Lung (tissue), 12 donors: ENCODE results near the gene RAPSN. TPM values are rescaled to one million over a fixed set of nuclear protein-coding genes. Genes with fewer than 3 reads are reported as not detected.

Experiments
- ATAC-seq: fragments of 200-7000 bp; cut with Tn5 transposase; one replicate; pipeline ENCODE4 v1.9.1; 2020; ENCODE audit warnings: moderate number of reproducible peaks; ENCODE audit not compliant: insufficient read depth, low FRiP score
- DNase-seq, 3 donors: peaks; one replicate each; pipeline ENCODE4 v3.0.0-alpha.2; 2013 to 2017
- H3K27ac ChIP-seq, 2 donors: one replicate each; pipeline ENCODE4 v1.5.1; 2013; ENCODE audit warnings: mild to moderate bottlenecking in 2 of 2, moderate library complexity in 2 of 2, control low read depth in 1 of 2, inconsistent platforms in 1 of 2, low read depth in 1 of 2, low read length in 1 of 2
- H3K27me3 ChIP-seq, 3 donors: one replicate each; pipeline ENCODE4 v1.5.1; 2013; ENCODE audit warnings: low read length in 2 of 3; ENCODE audit not compliant: control insufficient read depth in 3 of 3, insufficient read depth in 3 of 3
- H3K36me3 ChIP-seq, 4 donors: one replicate each; pipeline ENCODE4 v1.5.1; 2013; ENCODE audit warnings: low read length in 4 of 4, mild to moderate bottlenecking in 1 of 4, moderate library complexity in 1 of 4; ENCODE audit not compliant: control insufficient read depth in 4 of 4, insufficient read depth in 4 of 4
- H3K4me1 ChIP-seq, 5 donors: one replicate each; pipeline ENCODE4 v1.5.1; 2013; ENCODE audit warnings: low read length in 5 of 5, mild to moderate bottlenecking in 2 of 5, moderate library complexity in 1 of 5; ENCODE audit not compliant: control insufficient read depth in 5 of 5, insufficient read depth in 5 of 5
- H3K4me3 ChIP-seq: one replicate; pipeline ENCODE4 v1.5.1; 2013; ENCODE audit warnings: mild to moderate bottlenecking, control low read depth, moderate library complexity
- H3K9ac ChIP-seq, 2 donors: one replicate each; pipeline ENCODE4 v1.5.1; 2013; ENCODE audit warnings: low read length in 2 of 2, control low read depth in 1 of 2; ENCODE audit not compliant: insufficient read depth in 1 of 2
- H3K9me3 ChIP-seq, 4 donors: one replicate each; pipeline ENCODE4 v1.5.1; 2013; ENCODE audit warnings: low read length in 3 of 4, mild to moderate bottlenecking in 1 of 4, moderate library complexity in 1 of 4; ENCODE audit not compliant: control insufficient read depth in 4 of 4, insufficient read depth in 3 of 4
- CTCF ChIP-seq: IDR thresholded peaks from 2 replicates; pipeline ENCODE4 v1.5.1; 2012; ENCODE audit warnings: mild to moderate bottlenecking; ENCODE audit errors: control extremely low read depth, extremely low read depth
- WGBS, 2 donors: extraction: QIAGEN DNeasy Blood & Tissue Kit; methylation state at CpG; one replicate each; pipeline ENCODE4 v1.1.7; 2013; 5-methylcytosine and 5-hydroxymethylcytosine counted together
- polyA plus RNA-seq, 2 donors: library from polyadenylated mRNA; stranded (reverse); fragments of 200-250 nt; gene quantifications; one replicate each; pipeline ENCODE4 v1.2.1, GENCODE V29; 2013
- total RNA-seq, 2 donors: library from RNA; depleted of rRNA in 1 of 2; stranded (reverse); fragments of >200 nt in 1 of 2; gene quantifications; one replicate each; pipeline ENCODE4 v1.2.1, GENCODE V29; 2014 to 2021
- donor health status: control.
- donor health status: control.
- donor health status: Bipolar disorder and iron deficiency.
- donor health status: healthy.
- donor health status: DM: yes; HTN: yes; CAD: no.

RAPSN gene
- total and polyA plus RNA-seq, 4 donors, result 0.38 to 1.5 (median 0.49) TPM; not detected in 1

- DNase-seq (peak in 1 of 3 donors; percentile 21), ATAC-seq (no peak)
- Histone ChIP-seq H3K27me3 (no peaks in the 10 kb centered on the region), H3K4me3 (no peak overlapping the region), H3K36me3 (no peaks in the 10 kb centered on the region), H3K9me3 (no peaks in the 10 kb centered on the region), H3K4me1 (peaks cover 0 to 4% (median 0%) of the 10 kb centered on the region in 5 donors), H3K27ac (no peak overlapping the region), H3K9ac (no peak overlapping the region)
- WGBS, 2 donors, result 64 to 75% methylated on average over 16 of the region's 16 CpGs
- TF ChIP-seq CTCF, result no peak
Observed at GRCh38 chr11:47437746-47438418, 11.1 kb downstream of the RAPSN start.

GRCh38 chr11:47437218-47437745, 11.7 kb downstream of the RAPSN start:
- peak in 1 of 3 donors; percentile 33 for DNase-seq
- no peaks in the 10 kb centered on the region for H3K36me3 ChIP-seq
- H3K27me3 ChIP-seq, result no peaks in the 10 kb centered on the region
- WGBS, 2 donors, result 74 to 75% methylated on average over 11 of the region's 11 CpGs
- no peaks in the 10 kb centered on the region for H3K9me3 ChIP-seq
- no peak for ATAC-seq
- no peak for TF ChIP-seq CTCF
- no peak overlapping the region for H3K27ac ChIP-seq
- no peak overlapping the region for H3K9ac ChIP-seq
- peaks cover 0 to 4% (median 0%) of the 10 kb centered on the region in 5 donors for H3K4me1 ChIP-seq
- no peak overlapping the region for H3K4me3 ChIP-seq

GRCh38 chr11:47436726-47437125, 12.2 kb downstream of the RAPSN start:
- no peaks in the 10 kb centered on the region for H3K27me3 ChIP-seq
- DNase-seq (no peak), ATAC-seq (no peak)
- no peak overlapping the region for H3K27ac ChIP-seq
- peaks cover 0 to 4% (median 0%) of the 10 kb centered on the region in 5 donors for H3K4me1 ChIP-seq
- no peak for TF ChIP-seq CTCF
- H3K9me3 ChIP-seq, result no peaks in the 10 kb centered on the region
- no peaks in the 10 kb centered on the region for H3K36me3 ChIP-seq
- no peak overlapping the region for H3K4me3 ChIP-seq
- no peak overlapping the region for H3K9ac ChIP-seq
- 97 to 98% methylated on average over 3 of the region's 3 CpGs for WGBS, 2 donors
